Measurements from ENCODE around the gene KIFC1.
"Not testable (repeated sequence)": the region's sequence is repeated elsewhere in the genome, so short reads cannot be mapped to it uniquely, and the experiment has no call there.

DNA sequence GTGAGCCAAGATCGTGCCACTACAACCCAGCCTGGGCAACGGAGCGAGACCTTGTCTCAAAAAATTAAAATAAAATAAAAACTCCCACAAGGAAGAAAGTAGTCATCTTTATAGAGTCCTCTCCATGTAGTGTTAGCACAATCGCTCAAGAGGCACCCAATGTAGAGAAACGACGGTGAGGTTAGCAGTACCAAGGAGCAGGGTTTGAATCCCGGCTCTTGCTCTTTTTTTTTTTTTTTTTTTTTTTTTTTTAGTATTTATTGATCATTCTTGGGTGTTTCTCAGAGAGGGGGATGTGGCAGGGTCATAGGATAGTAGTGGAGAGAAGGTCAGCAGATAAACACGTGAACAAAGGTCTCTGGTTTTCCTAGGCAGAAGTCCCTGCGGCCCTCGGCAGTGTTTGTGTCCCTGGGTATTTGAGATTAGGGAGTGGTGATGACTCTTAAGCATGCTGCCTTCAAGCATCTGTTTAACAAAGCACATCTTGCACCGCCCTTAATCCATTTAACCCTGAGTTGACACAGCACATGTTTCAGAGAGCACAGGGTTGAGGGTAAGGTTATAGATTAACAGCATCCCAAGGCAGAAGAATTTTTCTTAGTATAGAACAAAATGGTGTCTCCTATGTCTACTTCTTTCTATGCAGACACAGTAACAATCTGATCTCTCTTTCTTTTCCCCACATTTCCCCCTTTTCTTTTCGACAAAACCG, 34.3 kb upstream of the KIFC1 start:
- not testable (repeated sequence) for TF ChIP-seq CTCF, POLR2A (IDR thresholded peaks at IDR 0.05)
